Fibroblast of skin of left quadriceps (primary cell): ENCODE data around the gene DHX29.

Source experiments
- DNase-seq, 2 experiments: peaks; one replicate each; pipeline ENCODE4 v3.0.0-alpha.2; 2013; ENCODE audit warnings: low read depth in 2 of 2

The DHX29 gene

DNA sequence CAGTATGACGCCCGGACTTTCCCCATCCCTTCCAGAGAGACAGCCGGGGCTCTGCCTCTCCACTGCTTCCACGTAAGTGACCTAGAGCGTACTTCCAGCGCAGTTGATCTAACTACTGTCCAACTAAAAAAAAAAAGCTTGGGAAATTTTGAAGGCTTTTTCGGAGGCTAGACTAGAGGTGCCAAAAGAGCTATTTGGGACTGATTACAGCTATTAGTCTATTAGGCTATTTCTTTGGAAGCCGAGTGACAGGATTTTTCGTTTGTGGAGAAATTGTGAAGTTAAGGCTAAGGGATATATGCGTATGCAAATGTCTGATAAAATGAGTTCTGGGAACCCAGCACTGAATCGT lies 75.6 kb downstream of the DHX29 start:
- DNase-seq, result no peak

GRCh38 chr5:55231029-55231918 lies 76.2 kb downstream of the DHX29 start:
- no peak for DNase-seq

DNA sequence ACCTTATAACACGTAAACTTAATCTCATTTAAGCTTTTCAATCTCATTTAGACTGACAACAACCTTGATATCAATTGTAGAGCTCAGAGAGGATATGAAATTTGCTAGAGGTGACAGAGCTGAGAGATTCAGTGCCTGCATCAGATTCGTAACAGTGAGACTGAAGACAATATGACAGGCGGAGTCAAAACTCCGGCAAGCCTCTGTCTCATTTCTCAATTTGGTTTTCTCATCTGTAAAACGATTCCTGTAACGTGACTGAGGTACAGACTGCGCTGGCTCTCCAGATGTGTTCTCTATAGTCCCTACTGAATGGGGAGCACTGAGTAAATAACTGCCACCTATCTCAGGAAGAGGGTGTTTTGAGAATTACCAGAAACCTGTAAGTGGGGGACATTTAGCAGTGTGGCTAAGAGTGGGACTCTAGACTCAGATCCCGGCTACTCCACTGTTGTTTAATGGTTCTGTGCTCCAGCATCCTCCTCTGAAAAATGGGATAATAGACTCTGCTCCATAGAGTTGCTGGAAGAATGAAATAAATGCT lies 77.3 kb downstream of the DHX29 start:
- DNase-seq, result no peak

GRCh38 chr5:55227664-55228430 lies 79.6 kb downstream of the DHX29 start:
- no peak for DNase-seq

- DNase-seq, result no peak
Observed at GRCh38 chr5:55226934-55227663, 80.4 kb downstream of the DHX29 start, which contains the start of gene MCIDAS. TSS of gene MCIDAS (minus strand) at chr5:55227315. CDS start at chr5:55227138, 177 bp downstream.

DNA sequence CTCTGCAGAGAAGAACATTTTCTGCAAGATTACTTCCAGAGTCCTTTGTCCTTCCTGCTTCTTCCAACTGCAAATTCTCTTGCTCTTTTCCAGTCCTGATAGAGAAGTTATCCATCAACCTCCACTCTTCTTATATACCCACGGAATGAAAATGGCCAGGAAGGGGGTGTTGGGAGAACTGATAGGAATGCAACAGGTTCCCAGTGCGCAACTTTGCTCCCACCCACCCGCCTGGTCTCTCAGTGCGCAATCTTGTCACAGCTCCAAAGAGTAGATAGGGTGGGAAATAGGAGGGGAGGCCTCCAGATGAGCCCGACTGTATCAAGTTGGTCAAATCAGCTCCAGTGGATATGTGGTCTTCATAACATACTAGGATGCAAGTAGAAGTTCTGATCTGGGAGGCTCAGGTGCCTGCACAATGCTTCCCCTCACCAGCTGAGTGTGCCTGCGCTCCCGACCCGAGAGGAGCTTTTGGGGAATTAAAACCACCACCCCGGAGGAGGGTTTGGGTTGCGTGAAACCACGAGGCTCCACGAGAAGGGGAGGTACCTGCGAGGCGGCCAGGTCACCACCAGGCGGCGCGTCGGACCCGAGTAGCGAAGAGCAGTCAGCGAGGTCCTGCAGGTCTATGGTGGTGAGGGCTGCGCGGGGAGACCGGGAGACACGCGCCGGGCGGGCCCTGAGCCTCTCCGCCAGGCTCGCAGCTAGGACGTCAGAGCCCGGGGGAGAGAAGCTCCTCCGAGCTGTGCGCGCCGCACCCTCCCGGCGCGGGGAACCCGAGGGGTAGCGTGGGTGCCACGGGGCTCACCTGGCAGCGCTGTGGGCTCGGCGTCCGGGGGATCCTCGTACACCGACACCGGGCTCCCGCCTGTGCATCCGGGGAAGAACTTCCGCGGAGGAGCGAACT lies 81.2 kb downstream of the DHX29 start:
- DNase-seq, result no peak

DNA sequence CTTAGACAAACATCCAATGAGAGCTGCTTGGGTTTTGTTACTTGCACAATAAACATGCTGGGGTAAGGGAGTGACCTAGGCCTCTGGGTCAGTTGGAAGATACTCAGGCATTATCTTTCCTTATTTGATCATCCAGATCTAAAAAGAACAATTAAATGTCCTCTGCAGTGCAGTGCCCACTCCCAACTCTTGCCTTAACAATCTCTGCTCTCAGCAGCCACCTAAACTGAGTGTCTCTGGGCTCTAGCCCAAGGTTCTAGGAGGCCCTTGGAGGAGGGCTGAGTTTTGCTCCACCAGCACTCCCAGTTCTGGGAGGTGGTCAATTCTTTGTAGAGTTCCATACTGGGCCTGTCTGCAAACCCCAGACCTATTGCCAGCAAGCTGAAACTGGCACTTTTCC lies 82.1 kb downstream of the DHX29 start:
- DNase-seq, result no peak

GRCh38 chr5:55223812-55224240 lies 83.7 kb downstream of the DHX29 start:
- no peak for DNase-seq

DNA sequence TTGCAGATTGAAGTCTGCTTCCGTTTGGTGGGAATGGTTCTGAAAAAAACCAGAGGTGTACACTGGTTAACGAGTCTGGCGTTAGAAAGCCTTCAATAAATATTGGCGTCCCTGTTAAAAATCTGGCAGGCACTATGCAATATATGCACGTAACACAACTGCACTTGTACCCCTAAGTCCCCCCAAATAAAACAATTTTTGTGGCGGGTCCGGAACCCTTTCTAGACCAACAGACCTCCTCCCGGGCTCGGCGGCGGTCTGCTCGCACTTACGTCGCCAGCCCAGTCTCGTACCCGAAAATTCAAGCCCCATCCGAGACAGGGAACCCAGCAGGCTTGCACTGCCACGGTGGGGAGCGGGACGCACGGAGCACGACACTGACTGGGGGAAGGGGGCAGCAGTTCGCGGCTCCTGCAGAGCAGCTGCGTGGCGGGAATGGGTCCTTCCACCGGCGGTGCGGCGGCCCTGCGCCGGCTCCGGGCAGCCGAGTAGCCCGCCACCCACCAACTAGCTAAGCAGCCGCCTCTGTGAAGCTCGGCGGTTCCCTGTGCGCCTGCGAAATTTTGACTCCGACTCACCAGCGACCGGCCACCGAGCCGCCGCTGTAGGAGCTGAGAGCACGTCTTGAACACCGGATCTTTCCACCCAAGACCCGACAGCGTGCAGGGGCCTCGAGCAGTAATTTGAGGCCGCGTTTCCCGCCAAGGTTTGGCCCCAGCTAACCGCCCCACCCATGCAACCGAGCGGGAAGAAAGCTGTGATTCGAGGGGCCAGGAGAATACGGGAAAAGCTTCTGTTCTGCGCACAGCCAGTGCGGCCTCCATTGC lies 84.3 kb downstream of the DHX29 start:
- DNase-seq, result no peak

DNA sequence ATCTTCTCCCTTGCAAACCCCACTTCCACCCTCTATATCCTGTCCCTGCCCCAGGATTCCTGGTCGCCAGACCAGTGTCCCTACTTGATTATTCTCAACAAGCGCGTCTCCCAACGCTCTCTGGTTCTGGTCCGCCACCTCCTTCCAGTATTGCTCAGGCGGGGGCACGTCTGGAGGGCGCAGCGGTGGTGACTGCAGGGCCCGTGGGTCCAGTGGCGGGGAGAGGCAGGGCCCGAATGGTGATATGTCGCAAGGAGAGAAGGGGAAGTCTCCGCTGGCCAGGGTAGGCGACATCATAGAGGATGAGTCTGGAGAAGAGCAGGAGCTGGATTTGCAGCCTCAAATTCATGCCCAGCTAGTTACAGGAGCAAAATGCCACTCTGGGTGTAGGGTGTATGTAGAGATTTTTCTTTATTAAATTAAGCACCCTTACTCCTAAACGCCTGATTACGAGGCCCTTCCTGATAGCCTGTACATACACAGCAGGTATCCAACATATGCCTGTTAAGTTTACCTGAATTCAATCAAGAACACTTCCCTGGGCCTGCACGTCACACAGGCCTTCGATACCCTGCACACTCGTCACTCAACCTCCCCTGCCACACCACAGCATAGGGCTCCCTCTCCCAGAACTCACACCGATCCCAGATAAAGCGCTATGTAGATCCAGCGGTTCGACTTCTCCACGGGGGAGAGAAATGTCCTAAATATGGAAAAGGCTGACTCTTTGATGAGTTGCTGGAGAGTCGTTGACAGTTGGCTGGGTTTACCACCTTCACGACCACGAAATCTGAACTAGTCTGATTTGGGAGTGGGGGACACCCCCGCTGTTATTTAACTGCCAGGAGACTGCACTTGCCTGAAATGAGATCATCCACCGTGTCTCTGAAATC lies 85.2 kb downstream of the DHX29 start:
- DNase-seq, result no peak

GRCh38 chr5:55220433-55221185 lies 86.9 kb downstream of the DHX29 start:
- no peak for DNase-seq

DNA sequence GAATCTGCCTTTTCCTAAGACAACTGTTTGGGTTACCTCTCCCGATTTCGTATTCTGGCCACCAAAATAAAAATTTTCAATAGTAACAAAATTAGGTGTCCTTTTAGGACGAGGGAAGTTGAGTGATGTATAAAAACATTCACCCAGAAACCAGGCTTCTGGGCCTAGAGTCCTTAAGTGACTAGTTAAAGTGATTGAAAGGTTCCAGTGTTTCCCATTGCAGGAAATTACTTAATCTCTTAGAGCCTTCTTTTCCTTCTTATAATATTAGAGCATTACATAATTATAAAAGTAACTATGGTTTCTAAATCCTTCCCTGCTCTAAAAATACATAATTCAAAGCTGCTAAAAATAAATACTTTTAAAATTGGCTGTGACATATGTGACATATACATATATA lies 87.7 kb downstream of the DHX29 start:
- no peak for DNase-seq

- no peak for DNase-seq
Observed at GRCh38 chr5:55218967-55219366, 88.5 kb downstream of the DHX29 start.

- no peak for DNase-seq
Observed at GRCh38 chr5:55211184-55211874, 96.2 kb downstream of the DHX29 start.
